ENCODE results near the gene GIT1.
A peak's percentile ranks its signal among the peaks of the same experiment; 100 is the strongest.

The GIT1 gene

GRCh38 chr17:29620271-29620670 lies 30.8 kb upstream of the GIT1 start:
- no peak for DNase-seq (ENCODE audit: low read depth)
- TF ChIP-seq CTCF (conservative IDR thresholded peaks at IDR 0.05; ENCODE audit: low read depth, low read length): no peak
- H3K4me3 ChIP-seq (ENCODE audit: low read length): no peak overlapping the region

GRCh38 chr17:29619251-29619650 lies 29.8 kb upstream of the GIT1 start:
- H3K4me3 ChIP-seq (ENCODE audit: low read length): no peak overlapping the region
- peak; percentile 63 for TF ChIP-seq CTCF (conservative IDR thresholded peaks at IDR 0.05; ENCODE audit: low read depth, low read length)
- DNase-seq (ENCODE audit: low read depth): peak; percentile 49

GRCh38 chr17:29618272-29619065 lies 29.0 kb upstream of the GIT1 start:
- TF ChIP-seq CTCF (conservative IDR thresholded peaks at IDR 0.05; ENCODE audit: low read depth, low read length): no peak
- H3K4me3 ChIP-seq (ENCODE audit: low read length): no peak overlapping the region
- no peak for DNase-seq (ENCODE audit: low read depth)

GRCh38 chr17:29617481-29618271 lies 28.2 kb upstream of the GIT1 start:
- DNase-seq (ENCODE audit: low read depth): no peak
- TF ChIP-seq CTCF (conservative IDR thresholded peaks at IDR 0.05; ENCODE audit: low read depth, low read length): peak; percentile 72
- H3K4me3 ChIP-seq (ENCODE audit: low read length): peak overlapping the region; percentile 27

GRCh38 chr17:29617125-29617480 lies 27.7 kb upstream of the GIT1 start:
- TF ChIP-seq CTCF (conservative IDR thresholded peaks at IDR 0.05; ENCODE audit: low read depth, low read length): peak; percentile 87
- H3K4me3 ChIP-seq (ENCODE audit: low read length): peak overlapping the region; percentile 27
- peak; percentile 48 for DNase-seq (ENCODE audit: low read depth)

- no peak for DNase-seq (ENCODE audit: low read depth)
- H3K4me3 ChIP-seq (ENCODE audit: low read length): peak overlapping the region; percentile 36
- TF ChIP-seq CTCF (conservative IDR thresholded peaks at IDR 0.05; ENCODE audit: low read depth, low read length): no peak
Observed at GRCh38 chr17:29616300-29617048, 27.0 kb upstream of the GIT1 start.

All from retinal pigment epithelial cell (primary cell).